ENCODE measurements around the gene RAB19. TPM values are rescaled to one million over a fixed set of nuclear protein-coding genes. Genes with fewer than 3 reads are reported as not detected.

The RAB19 gene
- total and polyA plus RNA-seq, 2 of the 8 experiments (the other 6 are each of a cell fraction or from before 2014, with no cell fraction given): 9.8 to 11.0 TPM

- TF ChIP-seq EZH2 (IDR thresholded peaks at IDR 0.05; ENCODE audit: low read depth, low read length, severe bottlenecking): no peak
- peak; percentile 38 for TF ChIP-seq SAP30 (IDR thresholded peaks at IDR 0.05; ENCODE audit: insufficient read depth, insufficient replicate concordance, low read length)
- TF ChIP-seq KDM5A (IDR thresholded peaks at IDR 0.05; ENCODE audit: low read length): no peak
- no peak for TF ChIP-seq MAFK (IDR thresholded peaks at IDR 0.05; ENCODE audit: low read depth, low read length)
- peak; percentile 62 for TF ChIP-seq KDM4A (IDR thresholded peaks at IDR 0.05; ENCODE audit: low read depth, low read length, severe bottlenecking)
- TF ChIP-seq RAD21 (IDR thresholded peaks at IDR 0.05 in 1 of 2, conservative IDR thresholded peaks at IDR 0.05 in 1 of 2; ENCODE audit: low read depth in 2 of 2, low read length in 2 of 2): peak in 1 of 2 experiments; percentile 8; a peak in 1 of 4 replicates
- no peak for TF ChIP-seq BCL11A (IDR thresholded peaks at IDR 0.05; ENCODE audit: low read depth in 2 of 2, low read length in 2 of 2)
- no peak for TF ChIP-seq RNF2 (IDR thresholded peaks at IDR 0.05; ENCODE audit: borderline replicate concordance, low read depth, low read length, missing control alignments, poor library complexity, severe bottlenecking)
Observed at GRCh38 chr7:140397784-140398750, 5.8 kb upstream of the RAB19 start, which contains the start of gene SLC37A3 (continued).

Data from H1 (cell line).